Duodenal mucosa (tissue), 2 donors: ENCODE results near the gene MLPH.
A peak's percentile ranks its signal among the peaks of the same experiment; 100 is the strongest.

Experiments used
- H3K27ac ChIP-seq: one replicate; pipeline ENCODE4 v1.7.0; 2013; ENCODE audit warnings: low read depth, low read length
- H3K27me3 ChIP-seq, 2 donors: one replicate each; pipeline ENCODE4 v1.7.0; 2013; ENCODE audit warnings: low read length in 2 of 2, control low read depth in 1 of 2; ENCODE audit not compliant: insufficient read depth in 2 of 2, control insufficient read depth in 1 of 2
- H3K36me3 ChIP-seq, 2 donors: one replicate each; pipeline ENCODE4 v1.7.0; 2013; ENCODE audit warnings: low read length in 2 of 2, control low read depth in 1 of 2; ENCODE audit not compliant: insufficient read depth in 2 of 2, control insufficient read depth in 1 of 2
- H3K4me1 ChIP-seq, 2 donors: one replicate each; pipeline ENCODE4 v1.7.0; 2013; ENCODE audit warnings: low read length in 2 of 2, control low read depth in 1 of 2; ENCODE audit not compliant: insufficient read depth in 2 of 2, control insufficient read depth in 1 of 2
- H3K4me3 ChIP-seq, 2 donors: one replicate each; pipeline ENCODE4 v1.7.0; 2013; ENCODE audit warnings: low read length in 2 of 2, low read depth in 1 of 2
- H3K9ac ChIP-seq, 2 donors: one replicate each; pipeline ENCODE4 v1.7.0; 2013; ENCODE audit warnings: low read length in 2 of 2, low read depth in 1 of 2
- H3K9me3 ChIP-seq, 2 donors: one replicate each; pipeline ENCODE4 v1.7.0; 2013; ENCODE audit warnings: low read length in 2 of 2, control low read depth in 1 of 2; ENCODE audit not compliant: control insufficient read depth in 1 of 2

Gene MLPH

GRCh38 chr2:237486819-237487448 lies at the start of gene MLPH:
MLPH (plus strand) TSS chr2:237487251; CDS start chr2:237493427, 6,176 bp downstream.
- Histone ChIP-seq H3K27me3 (peaks cover 23 to 25% of the 10 kb centered on the region in 2 donors), H3K27ac (peak within 1 kb of the TSS; percentile 22), H3K4me3 (peak within 1 kb of the TSS; percentile 56 to 58), H3K9me3 (peaks cover 9 to 10% of the 10 kb centered on the region in 2 donors), H3K4me1 (peaks cover 36 to 37% of the 10 kb centered on the region in 2 donors), H3K9ac (peak within 1 kb of the TSS in 1 of 2 donors; percentile 58), H3K36me3 (no peaks in the 10 kb centered on the region)

GRCh38 chr2:237437566-237437965 lies 49.5 kb upstream of the MLPH start:
- Histone ChIP-seq H3K9me3 (no peaks in the 10 kb centered on the region), H3K36me3 (no peaks in the 10 kb centered on the region), H3K4me1 (peaks cover 9 to 19% of the 10 kb centered on the region in 2 donors)

GRCh38 chr2:237438080-237438940 lies 48.7 kb upstream of the MLPH start:
- Histone ChIP-seq H3K27ac (no peak overlapping the region), H3K36me3 (no peaks in the 10 kb centered on the region), H3K4me1 (peaks cover 7 to 19% of the 10 kb centered on the region in 2 donors), H3K9ac (no peak overlapping the region), H3K9me3 (no peaks in the 10 kb centered on the region), H3K4me3 (no peak overlapping the region), H3K27me3 (no peaks in the 10 kb centered on the region)

More at GRCh38 chr2:237437566-237437965, 49.5 kb upstream of the MLPH start:
- H3K9ac ChIP-seq, result no peak overlapping the region
- no peak overlapping the region for H3K27ac ChIP-seq
- H3K27me3 ChIP-seq, result peaks cover 0 to 4% of the 10 kb centered on the region in 2 donors
- no peak overlapping the region for H3K4me3 ChIP-seq

- Histone ChIP-seq H3K27ac (no peak overlapping the region), H3K4me3 (no peak overlapping the region), H3K27me3 (no peaks in the 10 kb centered on the region), H3K4me1 (peaks cover 0 to 12% of the 10 kb centered on the region in 2 donors), H3K9me3 (no peaks in the 10 kb centered on the region), H3K9ac (no peak overlapping the region), H3K36me3 (no peaks in the 10 kb centered on the region)
Observed at GRCh38 chr2:237440819-237441281, 46.2 kb upstream of the MLPH start.

GRCh38 chr2:237441605-237442274 lies 45.3 kb upstream of the MLPH start:
- no peaks in the 10 kb centered on the region for H3K36me3 ChIP-seq
- peaks cover 0 to 12% of the 10 kb centered on the region in 2 donors for H3K4me1 ChIP-seq
- H3K27ac ChIP-seq, result no peak overlapping the region
- H3K4me3 ChIP-seq, result no peak overlapping the region
- no peaks in the 10 kb centered on the region for H3K9me3 ChIP-seq
- no peaks in the 10 kb centered on the region for H3K27me3 ChIP-seq
- no peak overlapping the region for H3K9ac ChIP-seq

GRCh38 chr2:237444071-237444470 lies 43.0 kb upstream of the MLPH start:
- no peak overlapping the region for H3K9ac ChIP-seq
- H3K4me3 ChIP-seq, result no peak overlapping the region
- H3K4me1 ChIP-seq, result peaks cover 0 to 4% of the 10 kb centered on the region in 2 donors
- H3K36me3 ChIP-seq, result no peaks in the 10 kb centered on the region
- H3K27me3 ChIP-seq, result no peaks in the 10 kb centered on the region
- H3K9me3 ChIP-seq, result no peaks in the 10 kb centered on the region
- H3K27ac ChIP-seq, result no peak overlapping the region

- no peaks in the 10 kb centered on the region for H3K36me3 ChIP-seq
- no peak overlapping the region for H3K4me3 ChIP-seq
- H3K4me1 ChIP-seq, result peaks cover 0 to 4% of the 10 kb centered on the region in 2 donors
- H3K27ac ChIP-seq, result no peak overlapping the region
- H3K9ac ChIP-seq, result no peak overlapping the region
- H3K27me3 ChIP-seq, result no peaks in the 10 kb centered on the region
- H3K9me3 ChIP-seq, result no peaks in the 10 kb centered on the region
Observed at GRCh38 chr2:237445611-237446337, 41.3 kb upstream of the MLPH start.

GRCh38 chr2:237446338-237446665 lies 40.7 kb upstream of the MLPH start:
- Histone ChIP-seq H3K4me1 (peaks cover 0 to 4% of the 10 kb centered on the region in 2 donors), H3K36me3 (no peaks in the 10 kb centered on the region), H3K9ac (no peak overlapping the region), H3K4me3 (no peak overlapping the region), H3K9me3 (no peaks in the 10 kb centered on the region), H3K27ac (no peak overlapping the region), H3K27me3 (no peaks in the 10 kb centered on the region)

GRCh38 chr2:237447496-237447895 lies 39.6 kb upstream of the MLPH start:
- H3K36me3 ChIP-seq, result no peaks in the 10 kb centered on the region

More at GRCh38 chr2:237447496-237447895, 39.6 kb upstream of the MLPH start:
- Histone ChIP-seq H3K27me3 (no peaks in the 10 kb centered on the region), H3K27ac (no peak overlapping the region), H3K4me3 (no peak overlapping the region), H3K4me1 (no peaks in the 10 kb centered on the region), H3K9me3 (no peaks in the 10 kb centered on the region), H3K9ac (no peak overlapping the region)
